GM19043 (cell line): ENCODE data around the gene DDRGK1.

ENCODE experiments used
- ATAC-seq: cut with Tn5 transposase; IDR thresholded peaks from one replicate; pipeline ENCODE4 v1.9.1; 2021; ENCODE audit warnings: low read depth; ENCODE audit not compliant: unreplicated experiment

The DDRGK1 gene

DNA sequence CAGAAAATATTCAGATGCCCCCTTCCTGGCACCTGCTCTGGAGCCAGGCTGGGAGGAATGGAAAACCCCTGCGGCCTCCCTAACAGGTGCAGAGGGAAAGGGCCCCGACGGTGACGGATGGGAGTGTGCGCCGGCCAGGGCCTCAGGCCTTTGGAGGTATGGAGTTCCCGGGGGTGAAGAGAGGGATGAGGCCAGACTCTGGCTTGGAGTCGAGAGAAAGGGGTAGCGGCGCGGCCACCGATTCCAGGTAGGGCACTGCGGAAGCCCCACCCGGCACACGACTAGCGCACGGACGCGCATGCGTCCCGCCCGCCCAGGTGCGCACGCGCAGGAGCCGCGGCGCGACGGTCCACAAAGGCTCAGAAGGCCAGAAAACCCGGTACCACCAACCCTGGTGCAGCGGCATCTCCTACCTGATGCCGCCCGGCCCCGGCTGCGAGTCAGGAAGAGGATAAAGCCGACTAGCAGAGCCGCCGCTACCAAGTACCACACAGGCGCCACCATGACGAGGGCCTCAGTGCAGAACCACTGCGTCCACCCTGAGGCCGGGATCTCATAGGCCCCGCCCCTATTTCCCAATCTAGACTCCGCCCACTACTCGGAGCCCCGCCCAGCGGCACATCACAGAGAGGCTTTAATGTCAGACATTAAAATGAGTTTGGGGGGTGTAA is at the start of gene DDRGK1:
DDRGK1 (minus strand) TSS at position 559 of the 671 bp plus-strand sequence; CDS start at position 504, 55 bp downstream.
- peak; percentile 86 for ATAC-seq

DNA sequence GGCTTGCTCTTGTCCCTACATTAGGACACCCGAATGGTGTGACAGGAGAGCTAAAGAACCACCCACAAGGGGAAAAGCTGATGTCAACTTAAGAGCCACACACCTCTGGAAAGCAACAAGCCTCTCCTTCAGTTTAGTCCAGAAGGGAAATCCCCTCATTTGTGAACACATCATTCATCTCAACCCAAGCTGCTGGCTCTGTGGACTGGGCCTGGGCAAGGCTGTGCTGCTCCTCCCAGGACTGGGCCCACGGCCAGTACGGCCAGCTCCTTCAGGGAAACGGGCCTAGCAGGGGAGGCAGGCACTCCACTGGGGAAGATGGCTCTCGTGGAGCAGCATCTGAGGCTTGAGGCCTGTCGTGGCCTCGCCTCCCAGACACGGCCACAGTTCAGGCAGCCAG is 47.3 kb upstream of the DDRGK1 start:
- ATAC-seq = no peak

DNA sequence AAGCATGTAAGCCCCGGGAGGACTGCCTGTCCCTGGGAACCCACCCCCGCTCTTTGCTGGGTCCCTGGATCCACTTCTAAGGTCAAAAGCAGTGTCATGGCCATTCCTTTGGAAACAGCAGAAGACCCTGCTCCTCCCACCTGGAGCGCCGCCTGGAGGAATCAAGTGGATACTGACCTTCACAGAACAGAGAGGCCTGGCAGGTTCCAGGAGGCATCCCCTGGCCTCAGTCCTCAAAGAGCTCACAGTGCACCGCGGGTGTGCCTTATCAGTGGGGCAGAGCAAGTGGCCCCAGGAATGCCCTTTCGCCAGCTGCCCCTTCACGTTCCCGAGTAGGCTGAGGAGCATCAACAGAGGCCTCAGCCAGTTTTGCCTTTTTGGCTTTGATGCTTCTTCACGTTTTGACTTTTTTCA is 45.6 kb upstream of the DDRGK1 start:
- ATAC-seq = no peak

DNA sequence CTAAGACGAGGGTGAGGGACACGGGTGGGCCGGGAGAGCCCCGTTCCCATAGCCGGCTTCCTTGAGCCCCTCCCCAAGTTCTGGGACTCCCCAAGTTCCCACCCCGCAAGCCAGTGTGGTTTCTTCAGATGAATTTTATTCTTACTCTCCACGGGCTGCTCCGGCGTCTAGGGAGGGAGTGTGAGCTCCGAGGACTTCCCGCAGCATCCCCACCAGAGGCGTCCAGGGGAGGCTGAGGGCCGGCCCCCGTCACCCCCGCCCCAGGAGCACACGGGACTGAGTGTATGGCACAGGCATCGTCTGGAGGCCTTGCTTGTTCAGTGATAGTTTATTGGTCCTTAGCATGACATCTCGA is 44.5 kb upstream of the DDRGK1 start:
- ATAC-seq = no peak

DNA sequence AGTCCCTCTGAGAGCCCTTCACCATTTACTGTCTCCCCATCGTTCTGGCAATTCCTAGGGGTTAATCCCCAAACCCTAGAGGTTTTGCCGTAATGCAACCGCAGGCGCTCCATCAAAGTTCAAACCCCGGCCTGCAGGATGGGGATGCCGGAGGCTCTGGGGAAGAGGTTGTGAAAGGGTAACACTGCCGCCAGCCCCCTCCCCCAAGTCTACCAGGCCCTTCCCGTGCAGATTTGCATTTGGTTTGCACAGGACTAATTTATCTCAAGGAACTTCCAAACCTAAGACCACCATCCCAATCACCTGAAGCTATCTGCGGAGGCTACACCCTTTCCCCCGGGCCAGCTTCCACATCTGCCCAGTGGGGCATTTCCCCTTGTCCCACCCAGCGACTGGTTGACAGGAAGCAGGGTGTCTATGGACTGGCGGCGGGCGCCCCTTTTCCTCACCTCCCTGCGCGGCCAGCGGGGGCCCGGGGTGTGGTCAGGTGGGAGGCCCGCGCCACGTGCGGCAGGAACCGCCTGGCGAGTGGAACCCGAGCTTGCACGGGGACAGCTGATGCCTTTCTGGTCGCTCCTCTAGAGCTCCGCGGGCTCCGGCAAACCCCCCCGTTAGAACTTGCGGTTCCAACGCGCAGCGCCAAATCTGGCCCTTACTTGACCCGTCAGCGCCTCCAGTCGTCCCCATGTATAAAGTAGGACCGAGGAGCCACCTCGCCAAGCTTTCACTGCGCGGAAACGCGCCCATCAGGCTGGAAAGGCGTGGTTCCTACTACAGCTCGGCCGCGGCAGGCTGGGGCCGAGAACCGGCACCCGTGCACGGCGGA is 43.9 kb upstream of the DDRGK1 start:
- no peak for ATAC-seq

DNA sequence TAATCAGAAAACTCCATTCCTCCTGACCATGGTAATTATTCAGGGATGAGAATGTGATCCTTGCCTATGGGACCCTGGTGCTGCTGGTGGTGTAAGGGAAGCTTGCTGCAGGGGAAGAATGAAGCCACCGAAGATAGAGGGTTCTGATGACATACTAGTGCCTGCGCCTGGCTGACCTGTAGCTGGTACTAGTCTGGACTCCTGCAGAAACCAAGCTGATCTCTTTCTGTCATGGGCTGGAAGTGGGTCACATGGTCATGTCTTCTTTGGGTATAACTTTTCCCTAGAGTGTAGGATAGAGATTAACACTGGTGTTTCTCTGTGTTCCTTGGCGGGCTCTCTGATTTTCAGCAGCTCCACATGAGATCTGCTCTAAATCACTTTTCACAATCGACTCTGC is 43.2 kb upstream of the DDRGK1 start:
- no peak for ATAC-seq

DNA sequence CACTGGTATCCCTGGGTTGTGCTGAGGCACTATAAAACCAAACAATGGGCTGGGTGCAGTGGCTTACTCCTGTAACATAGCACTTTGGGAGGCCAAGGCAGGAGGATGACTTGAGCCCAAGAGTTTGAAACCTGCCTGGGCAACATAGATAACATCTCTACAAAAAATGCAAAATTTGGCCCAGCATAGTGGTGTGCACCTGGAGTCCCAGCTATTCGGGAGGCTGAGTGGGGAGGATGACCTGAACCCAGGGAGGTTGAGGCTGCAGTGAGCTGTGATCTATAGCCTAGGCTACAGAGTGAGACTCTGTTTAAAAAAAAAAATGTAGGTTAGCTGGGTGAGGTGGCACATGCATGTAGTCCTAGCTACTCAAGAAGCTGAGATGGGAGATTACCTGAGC is 42.2 kb upstream of the DDRGK1 start:
- ATAC-seq = no peak

DNA sequence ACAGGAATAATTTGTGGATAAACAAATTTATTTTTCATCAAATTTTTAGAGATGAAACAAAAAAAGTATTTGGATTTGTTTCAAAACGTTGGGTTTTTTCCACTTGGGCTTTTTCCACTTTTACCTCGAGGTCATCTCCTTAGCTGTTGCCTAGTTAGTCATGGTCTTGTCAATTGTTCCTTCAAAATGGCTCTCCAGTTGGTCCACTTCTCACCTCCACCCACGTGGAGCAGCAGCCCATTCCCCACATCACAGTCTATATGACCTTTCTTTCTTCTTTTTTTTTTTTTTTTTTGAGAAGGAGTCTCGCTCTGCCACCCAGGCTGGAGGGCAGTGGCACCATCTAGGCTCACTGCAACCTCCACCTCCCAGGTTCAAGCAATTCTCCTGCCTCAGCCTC is 41.2 kb upstream of the DDRGK1 start:
- no peak for ATAC-seq

DNA sequence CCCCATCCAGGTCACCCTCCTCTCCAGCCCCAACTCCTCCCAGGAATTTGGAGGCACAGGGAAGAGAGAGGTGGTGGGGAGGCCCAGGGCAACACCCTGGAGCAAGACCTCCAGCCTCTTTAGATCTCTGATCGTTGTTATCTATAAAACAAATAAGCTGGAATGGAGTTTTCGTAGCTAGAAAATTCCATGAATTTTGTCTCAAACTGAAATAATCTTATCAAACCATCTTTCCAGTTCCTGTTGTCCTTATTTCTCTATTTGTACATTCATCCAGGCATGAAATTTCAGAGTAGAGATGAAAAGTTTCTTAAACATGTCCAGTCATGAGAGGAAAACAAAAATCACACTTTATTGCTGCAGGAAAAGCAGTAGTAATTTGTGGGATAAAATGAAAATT is 40.7 kb upstream of the DDRGK1 start:
- no peak for ATAC-seq

DNA sequence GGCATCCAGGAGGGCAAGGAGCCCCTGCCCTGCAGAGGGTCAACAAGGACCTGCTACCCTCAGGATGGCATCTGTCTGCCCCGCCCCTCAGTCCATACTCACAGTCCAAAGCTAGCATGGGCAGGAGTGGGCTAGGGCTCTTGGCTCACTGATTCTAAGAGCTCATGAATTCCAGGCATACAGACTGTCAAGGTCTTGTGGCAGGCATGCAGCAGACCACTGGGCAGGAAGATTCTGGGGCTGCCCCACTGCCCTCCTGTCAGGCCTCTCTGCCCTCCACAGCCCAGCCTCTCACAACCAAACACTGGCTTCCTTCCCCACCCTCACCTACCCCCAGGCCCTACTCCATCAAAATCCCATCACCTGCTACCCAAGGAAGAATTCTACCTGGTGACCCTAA is 40.1 kb upstream of the DDRGK1 start:
- ATAC-seq = no peak

DNA sequence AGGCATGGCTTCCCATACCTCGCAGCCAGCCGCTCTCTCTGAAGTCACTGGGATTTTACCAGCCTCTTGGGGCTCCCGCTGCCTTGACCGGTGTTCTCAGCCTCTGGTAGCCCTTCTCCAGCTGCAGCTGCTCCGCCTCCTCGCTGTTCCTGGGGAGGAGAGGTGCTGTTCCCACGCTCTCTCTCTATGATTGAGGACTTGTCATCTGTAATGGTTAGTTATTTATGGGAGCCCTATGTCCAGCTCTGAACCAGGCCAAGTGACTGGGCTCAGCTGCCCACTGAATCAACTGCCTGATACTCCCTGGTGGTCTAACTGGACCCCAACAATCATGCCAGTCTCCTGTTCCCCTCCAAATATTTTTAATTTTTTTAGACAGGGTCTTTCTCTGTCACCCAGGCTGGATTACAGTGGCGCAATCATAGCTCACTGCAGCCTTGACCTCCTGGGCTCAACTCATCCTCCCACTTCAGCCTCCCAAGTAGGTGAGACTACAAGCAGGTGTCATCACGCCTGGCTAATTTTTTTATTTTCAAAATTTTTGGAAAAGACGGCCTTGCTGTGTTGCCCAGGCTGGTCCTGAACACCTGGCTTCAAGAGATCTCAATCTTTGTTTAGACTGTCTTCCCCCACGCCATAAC is 39.4 kb upstream of the DDRGK1 start:
- no peak for ATAC-seq

DNA sequence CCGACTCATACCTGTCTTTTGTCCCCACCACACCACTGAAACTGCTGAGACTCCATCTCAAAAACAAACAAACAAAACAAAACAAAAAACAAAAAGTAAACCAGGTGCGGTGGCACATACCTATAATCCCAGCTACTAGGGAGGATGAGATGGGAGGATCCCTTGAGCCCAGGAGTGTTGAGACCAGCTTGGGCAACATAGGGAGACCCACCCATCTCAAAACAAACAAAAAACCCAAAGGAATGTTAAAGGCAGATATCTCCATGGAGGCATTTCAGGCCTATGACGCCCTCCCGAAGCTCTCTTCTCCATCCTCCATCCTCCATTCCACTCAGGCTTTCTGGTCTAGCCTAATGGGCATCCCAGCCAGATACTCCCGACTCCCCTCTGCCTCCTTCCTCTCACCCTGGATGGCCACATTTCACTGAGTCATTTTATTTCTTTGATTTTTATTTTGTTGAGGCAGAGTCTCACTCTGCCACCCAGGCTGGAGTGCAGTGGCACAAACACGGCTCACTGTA is 37.8 kb upstream of the DDRGK1 start:
- ATAC-seq = no peak

DNA sequence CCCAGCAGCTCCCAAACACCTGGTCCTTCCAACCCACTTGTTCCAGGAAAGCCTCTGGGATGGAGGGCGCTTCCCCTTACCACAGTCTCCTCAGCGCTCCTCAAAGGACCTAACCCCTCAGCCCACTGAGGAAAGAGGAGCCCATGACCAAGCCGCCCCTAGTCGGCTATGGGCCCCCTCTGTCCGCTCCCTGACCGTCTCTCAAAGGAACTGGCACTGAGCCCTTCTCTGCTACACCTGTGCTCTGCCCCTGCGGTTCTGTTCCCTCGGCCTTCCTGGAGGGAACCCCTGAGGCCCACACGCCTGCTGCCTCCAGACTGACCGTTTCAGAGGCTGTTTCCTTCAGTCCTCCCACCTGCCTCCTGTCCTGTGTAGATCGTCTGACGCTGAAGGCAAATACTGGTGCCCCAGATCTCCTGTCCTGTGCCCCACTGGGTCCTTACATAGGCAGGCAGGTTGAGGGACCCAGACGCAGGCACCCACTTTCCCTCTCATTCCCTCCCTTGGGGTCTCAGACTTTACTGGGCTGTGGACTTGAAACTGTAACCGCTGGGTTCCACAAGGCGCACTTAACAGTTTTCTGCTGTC is 36.4 kb upstream of the DDRGK1 start:
- ATAC-seq = no peak

DNA sequence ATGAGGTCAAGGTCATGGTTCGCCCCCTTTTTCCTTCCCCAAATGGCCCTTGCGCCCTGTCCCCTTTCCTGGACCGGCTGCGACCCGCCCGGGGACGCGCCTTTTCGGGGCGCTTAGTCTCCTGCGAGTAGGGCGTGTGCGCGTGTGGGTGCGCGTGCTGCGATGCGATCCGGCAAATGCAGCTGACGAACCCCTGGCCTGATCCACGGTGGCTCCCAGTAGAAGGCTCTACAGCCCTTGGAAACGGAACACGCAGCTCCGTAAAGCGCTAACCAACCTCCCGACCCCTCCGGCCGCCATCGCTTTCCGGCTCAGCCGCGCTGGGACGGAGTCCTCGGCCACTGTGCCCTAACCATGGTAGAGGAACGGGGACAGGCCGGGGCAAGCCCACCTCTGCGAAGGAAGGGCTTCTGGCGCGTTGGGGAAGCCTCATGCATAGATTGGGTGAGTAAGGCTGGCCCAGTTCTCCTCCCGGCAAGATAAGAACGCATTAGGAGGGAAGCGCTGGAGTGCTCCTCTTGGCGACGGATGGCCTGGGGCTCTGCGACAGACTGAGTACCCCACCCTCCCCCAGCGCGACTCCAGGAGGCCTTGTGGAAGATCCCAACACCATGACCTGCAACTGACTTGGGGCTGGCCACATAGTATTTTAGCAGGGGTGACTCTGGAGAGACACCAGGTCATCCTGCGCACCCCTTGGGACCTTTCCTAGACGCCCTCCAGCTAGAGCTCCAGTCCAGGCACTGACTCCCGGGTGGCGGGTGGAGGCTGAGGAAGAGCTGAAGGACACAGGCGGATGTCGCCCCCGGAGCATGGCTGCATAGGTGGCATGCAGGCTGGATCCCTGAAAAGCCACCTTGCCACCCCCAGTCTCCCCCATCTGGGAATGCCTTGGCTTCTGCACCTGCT is 35.6 kb upstream of the DDRGK1 start:
- ATAC-seq = no peak

DNA sequence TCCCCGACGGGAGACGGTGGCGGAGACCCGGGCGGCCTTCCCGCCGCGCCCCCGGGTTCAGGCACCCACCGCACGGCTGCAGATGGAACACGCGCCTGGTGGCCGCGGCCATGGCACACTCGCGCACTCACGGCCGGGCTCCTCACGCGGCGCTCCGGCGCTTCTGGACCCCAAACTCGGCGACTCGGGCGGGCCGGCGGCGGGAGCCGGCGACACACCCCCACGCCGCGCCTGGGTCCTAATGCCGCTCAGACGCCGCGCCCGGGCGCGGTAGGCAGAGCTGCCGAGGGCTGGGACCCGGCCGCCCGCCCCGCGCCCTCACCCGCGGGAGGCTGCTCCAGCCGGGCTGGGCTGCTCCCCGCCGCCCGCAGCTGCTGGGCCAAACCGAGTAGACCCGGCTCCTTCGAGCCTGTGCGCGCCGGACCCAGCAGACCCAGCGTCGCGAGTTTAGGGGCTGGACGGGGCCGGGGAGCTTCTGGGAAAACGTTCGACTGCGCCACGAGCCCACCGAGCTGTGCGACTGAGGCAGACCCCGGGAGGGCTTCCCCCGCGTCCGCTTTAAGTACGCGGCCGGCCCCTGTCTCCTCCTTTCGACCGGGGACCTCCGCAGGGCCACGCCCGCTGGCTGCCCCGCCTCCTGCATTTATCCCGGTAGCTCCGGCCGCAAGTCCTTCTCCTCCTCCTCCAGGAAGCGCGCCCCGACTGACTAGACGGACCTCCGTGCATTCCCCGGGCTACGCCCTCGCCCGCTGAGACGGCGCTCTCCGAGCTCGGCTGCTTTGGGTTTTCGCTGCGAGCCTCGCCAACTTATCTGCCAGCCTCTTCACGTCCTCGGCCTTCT is 34.8 kb upstream of the DDRGK1 start, which contains the start of gene SLC4A11:
SLC4A11 (minus strand) TSS at position 165 of the 841 bp plus-strand sequence; CDS start at position 112, 53 bp downstream.
- peak; percentile 44 for ATAC-seq

DNA sequence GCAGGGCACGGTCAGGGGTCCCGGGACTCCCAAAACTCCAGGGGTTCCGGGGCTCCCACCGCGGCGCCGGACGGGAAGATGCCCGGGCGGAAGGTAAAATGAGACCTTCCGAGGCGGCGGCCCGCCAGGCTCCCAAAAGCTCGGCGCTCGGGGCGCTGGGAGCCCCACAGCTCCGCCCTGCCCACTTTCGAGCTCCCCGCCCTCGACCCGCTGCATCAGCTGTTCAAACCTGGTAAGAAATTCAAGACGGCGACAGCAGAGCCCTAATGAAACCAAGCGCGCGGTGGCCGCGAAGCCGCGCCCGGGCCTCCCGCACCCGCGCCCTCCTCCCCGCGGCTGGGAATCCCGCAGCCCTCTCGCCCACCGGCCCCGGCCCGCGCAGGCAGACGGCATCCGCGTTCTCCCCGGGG is 34.1 kb upstream of the DDRGK1 start:
- no peak for ATAC-seq

DNA sequence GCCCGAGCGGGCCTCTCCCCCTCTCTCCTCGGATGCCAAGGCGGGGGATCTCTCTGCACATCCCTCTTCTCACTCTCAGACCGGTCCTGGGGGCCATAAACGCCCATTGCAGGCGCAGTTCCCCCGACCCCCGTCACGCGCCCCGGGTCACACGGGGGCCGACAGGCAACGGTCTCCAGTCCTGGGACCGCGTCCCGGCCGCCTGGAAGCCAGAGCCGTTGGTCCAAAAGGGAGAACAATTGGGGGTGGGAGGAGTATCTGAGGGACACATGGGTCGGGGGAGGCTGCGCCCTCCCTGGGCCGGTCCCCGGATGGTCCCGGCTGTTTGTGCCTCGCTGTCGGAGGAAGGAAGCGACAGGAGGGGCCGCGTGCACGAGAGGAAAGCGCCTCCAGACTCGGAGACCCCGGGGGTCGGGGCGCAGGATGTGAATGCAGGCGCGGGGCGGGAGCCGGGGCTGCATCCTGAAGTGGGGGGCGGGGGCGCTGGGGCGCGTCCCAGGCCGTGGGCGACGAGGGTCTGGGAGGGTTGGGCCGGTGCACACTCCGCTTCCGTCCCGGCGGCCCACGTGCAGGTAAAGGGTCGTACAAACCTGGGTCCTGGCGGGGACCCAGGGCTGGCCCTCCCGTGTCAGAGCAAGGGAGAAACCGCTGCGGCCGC is 33.6 kb upstream of the DDRGK1 start:
- no peak for ATAC-seq
